ENCODE data around the gene SLC22A31.

DNA sequence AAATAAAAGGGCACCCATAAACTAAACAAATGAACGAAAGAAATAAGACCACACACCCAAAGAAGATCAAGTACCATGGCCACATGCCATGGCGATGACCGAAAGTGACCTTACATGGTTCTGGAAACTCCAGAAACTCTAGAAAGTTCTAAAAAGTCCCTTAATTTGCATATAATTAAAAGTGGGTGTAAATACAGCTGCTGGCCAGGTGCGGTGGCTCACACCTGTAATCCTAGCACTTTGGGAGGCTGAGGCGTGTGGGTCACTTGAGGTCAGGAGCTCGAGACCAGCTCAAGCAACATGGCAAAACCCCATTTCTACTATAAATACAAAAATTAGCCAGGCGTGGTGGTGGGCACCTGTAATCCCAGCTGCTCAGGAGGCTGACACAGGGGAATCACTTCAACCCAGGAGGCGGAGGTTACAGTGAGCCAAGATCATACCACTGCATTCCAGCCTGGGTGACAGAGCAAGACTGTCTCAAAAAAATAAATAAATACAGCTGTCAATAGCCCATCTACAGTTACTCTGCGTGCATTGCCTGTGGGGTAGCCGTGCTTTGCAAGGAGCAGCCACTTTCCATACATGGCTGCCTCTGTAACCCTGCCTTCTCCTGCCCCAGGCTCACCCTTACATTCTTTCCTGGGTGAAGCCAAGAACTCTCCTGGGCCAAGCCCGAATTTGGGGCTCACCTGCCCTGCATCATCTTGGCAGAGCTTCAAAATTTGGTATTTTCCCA is 10.0 kb upstream of the SLC22A31 start:
- TF ChIP-seq, protein P1, sequence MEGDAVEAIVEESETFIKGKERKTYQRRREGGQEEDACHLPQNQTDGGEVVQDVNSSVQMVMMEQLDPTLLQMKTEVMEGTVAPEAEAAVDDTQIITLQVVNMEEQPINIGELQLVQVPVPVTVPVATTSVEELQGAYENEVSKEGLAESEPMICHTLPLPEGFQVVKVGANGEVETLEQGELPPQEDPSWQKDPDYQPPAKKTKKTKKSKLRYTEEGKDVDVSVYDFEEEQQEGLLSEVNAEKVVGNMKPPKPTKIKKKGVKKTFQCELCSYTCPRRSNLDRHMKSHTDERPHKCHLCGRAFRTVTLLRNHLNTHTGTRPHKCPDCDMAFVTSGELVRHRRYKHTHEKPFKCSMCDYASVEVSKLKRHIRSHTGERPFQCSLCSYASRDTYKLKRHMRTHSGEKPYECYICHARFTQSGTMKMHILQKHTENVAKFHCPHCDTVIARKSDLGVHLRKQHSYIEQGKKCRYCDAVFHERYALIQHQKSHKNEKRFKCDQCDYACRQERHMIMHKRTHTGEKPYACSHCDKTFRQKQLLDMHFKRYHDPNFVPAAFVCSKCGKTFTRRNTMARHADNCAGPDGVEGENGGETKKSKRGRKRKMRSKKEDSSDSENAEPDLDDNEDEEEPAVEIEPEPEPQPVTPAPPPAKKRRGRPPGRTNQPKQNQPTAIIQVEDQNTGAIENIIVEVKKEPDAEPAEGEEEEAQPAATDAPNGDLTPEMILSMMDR (IDR thresholded peaks at IDR 0.05), result no peak
- TF ChIP-seq POLR2AphosphoS5 (IDR thresholded peaks at IDR 0.05), result no peak
